HG02588 (cell line): ENCODE measurements around the gene CAMK2B.
"Not testable (repeated sequence)": the region's sequence is repeated elsewhere in the genome, so short reads cannot be mapped to it uniquely, and the experiment has no call there.

ENCODE experiments used
- ATAC-seq: cut with Tn5 transposase; IDR thresholded peaks from one replicate; pipeline ENCODE4 v1.9.1; 2021; ENCODE audit warnings: mild to moderate bottlenecking, moderate library complexity; ENCODE audit not compliant: unreplicated experiment

CAMK2B gene

DNA sequence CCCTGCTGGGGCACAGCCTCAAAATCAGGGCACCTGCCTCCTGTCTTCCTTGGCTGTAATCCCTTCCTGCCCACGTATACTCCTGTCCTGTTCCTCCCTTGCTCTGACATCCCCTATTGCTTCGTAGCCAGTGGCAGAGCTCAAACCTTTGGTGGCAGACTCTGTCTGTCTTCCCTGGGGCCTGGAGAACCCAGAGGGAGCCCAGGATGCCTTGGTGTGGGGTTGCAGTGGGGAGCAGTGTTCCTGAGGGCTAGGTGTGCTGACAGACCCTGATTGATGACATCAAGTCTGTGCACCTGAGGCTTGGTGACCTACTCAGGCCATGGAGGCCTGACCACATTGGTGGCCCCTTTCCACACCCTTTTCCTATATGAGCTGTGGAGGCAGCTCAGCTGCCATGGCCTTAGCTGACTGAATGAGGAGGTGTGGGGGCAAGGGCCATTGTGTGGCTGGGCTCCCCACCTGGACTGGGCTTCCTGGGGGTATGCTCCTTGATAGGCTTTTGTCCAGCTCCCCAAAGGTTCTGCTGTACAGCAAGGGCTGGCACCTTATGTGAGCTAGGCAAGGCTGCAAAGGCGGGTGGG lies 130.7 kb downstream of the CAMK2B start:
- ATAC-seq: no peak

DNA sequence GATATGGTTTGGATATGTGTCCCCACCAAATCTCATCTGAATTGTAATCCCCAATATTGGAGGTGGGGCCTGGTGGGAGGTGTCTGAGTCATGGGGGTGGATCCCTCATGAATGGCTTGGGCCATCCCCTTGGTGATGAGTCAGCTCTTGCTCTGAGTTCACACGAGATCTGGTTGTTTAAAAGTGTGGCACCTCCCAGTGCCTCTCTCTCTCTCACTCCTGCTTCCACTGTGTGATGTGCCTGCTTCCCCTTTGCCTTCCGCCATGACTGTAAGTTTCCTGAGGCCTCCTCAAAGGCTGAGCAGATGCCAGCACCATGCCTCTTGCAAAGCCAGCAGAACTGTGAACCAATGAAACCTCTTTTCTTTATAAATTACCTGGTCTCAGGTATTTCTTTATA lies 131.3 kb downstream of the CAMK2B start:
- no peak for ATAC-seq

DNA sequence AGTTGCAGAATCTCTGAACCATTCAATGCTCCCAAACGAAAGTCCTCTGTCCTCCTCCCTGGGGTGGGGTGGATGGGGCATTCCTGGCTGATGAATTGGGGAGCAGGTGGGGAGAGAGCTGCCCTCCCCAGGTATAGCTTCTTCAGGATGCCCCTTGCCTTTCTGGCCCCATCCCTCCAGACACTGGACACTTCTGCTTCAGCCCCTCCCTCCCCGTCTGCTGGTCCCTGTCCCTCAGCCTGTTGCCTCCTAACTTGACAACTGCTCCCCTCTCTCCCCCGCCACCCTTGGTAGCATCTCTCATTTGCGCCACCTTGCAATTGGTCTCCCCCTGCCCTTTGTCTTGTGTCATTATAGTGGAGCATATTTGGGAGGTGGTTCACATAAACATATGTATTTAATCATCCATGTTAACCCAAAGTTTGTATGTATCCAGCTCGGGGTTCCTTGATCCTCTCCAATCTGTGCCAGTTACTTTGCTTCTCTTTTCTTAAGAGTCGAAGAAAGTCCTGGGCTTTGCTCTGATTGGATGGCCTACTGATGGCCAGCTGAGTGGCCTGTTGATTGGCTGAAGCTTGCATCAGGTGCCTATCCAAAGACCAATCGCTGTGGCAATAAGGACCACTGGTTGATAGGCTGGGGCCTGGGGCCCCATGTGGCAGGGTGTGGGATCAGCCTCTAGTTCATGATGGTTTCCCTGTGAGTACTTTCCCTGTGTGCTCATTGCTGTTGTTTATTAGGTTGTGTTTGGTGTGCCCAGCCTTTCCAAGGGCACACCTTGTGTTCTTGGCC lies 132.2 kb downstream of the CAMK2B start:
- no peak for ATAC-seq

DNA sequence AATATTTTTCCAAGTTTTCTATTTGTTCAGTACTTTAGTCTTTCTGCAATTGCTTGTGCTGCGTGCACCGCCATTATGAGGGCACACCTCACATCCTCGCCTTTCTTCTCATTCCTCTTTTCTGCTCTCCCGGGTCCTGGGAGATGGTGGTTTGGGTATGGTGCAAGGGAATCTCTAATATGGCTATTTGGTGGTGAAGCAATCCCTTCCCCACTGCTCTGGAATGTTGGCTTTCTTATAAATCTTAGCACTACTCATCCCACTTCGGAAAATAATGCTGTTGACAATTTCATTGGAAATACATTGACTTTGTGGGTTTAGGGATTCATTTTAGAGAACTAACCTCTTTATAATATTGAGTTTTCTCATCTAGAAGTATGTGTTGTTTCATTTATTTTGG lies 134.2 kb downstream of the CAMK2B start:
- ATAC-seq: no peak

DNA sequence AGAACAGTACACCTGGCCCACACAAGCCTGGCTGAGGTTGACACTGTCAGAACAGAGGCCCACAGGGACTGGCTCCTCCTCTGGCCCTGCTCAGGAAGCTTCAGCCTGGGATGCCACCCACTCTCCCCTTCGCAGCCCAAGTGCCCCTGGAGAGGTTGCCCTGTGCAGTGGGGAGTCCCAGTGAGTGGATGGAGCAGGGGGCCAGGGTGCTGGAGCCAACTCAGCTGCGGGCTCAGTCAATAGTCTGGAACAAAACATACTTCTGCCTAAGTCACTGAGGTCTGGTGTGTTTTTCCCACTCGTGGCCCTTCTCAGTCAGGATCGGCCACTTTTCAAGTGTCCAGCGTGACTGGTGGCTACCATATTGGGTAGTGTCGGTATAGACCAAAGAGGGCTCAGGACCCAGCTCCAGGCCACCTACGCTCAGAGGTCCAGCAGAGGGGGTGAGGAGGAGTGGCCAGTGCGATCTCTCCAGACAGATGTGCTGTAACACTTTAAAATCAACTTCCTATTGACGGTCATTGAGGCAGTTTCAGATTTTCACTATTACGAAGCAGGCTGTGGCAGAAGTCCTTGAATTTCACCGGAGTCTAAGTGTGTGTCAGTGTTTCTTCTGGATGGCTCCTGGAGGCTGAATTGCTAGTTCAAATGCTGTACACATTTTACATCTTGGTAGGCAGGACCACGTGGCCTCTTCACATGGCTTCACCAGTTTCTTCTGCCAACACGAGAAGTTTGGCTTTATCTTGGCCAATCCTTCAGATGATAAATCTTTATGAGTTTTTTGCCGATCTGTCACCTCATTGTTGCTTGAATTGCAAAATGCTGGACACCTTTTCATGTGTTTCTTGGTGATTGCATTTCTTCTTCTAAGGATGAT lies 135.2 kb downstream of the CAMK2B start:
- no peak for ATAC-seq

DNA sequence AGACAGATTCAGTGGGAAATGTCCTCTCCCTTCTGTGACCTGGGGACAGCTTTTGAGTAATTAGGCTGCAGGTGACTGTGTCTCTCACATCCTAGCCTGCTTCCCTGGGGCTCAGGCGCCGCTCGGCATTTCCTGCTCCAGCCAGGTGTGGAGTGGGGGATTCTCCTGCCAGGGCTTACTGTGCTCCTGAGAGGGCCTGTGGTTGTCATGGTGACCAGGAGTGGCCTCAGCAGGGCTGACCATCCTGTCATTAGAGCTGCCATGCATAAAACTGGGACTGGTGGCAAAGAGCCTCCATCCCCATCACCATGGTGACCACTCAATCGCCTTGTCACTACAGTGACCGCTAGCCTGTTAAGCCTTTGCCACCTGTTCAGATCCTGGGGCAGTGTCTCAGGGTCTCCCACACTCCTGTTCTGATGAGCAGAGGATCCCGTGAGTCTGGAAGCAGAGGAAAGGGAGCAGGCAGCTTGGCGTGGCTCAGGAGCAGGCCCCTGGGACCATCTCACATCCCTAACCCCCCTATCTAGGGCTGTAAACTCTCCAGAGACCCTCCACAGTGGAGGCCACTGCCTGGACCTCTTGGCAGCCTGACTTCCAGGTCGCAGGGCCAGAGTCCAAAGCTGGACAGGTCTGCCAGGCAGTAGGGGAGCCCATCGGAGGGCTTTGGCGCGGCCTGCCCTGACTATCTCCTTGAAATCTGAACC lies 136.0 kb downstream of the CAMK2B start, which contains the start of gene GCK:
Gene GCK (minus strand): TSS at position 154 of the 707 bp plus-strand sequence. CDS start 486 bp downstream, outside the sequence.
- no peak for ATAC-seq

DNA sequence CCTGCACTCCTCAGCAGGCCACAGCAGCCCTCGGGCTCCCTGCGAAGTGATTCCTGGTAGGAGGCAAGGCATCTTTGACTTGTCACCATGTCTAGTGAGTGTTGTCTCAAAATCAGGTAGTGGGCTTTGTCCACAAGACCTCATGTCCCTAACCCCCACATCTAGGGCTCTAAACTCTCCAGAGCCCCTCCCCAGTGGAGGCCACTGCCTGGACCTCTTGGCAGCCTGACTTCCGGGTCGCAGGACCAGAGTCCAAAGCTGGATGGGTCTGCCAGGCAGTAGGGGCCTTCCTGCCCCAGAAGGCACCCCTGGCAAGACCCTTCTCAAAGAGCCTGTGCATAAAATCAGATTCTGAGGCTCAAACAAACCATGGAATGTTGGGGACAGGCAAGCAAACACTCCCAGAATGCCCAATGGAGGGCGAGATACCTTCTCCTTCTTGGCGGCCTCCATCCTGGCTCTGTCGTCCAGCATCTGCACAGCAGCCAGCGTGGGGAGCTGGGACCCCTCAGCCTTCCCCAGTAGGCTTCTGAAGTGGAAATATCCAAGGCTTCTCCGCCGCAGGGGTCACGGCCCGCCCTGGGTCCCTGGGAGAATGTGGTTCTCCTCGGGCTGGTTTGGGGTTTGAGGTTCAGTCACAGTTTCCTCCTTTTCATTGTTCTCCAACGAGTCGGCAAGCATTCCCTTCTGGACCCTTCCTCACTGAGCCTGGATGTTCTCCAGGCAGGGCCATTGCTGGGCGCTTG lies 136.7 kb downstream of the CAMK2B start:
- no peak for ATAC-seq

DNA sequence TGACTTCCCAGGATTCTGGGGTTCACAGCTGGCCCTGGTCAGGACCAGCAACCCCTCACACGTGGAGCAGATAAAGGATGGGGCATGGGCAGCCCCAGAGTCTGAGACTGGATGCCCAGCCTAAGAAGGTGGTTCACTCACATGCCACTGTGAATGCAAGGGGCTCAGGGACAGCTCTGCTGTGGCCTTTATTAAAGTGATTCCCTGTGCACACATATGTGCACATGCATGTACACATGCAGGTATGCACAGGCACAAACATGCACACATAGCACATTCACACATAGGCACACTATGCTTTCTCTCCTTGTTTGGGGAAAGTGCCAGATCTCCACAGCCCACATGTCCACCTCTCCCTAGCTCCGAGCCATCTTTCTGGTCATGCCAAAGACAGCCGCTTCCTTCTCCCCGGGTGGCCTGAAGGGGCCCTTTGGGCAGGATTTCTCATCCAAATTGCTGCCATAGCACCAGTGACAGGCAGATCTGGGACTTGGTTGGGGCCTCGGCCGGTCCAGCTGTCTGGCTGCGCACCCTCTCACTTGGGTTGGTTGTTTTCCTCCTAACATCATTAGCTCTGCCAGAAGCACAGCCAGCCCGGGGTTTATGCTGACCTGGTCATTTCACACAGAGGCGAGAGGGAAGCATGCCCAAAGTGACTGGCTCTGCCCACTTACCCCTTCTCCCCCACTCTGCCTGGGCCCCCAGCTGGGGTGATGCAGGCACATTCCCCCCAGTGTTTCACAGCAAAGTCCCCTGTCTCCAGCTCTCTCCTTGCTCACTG lies 137.6 kb downstream of the CAMK2B start:
- no peak for ATAC-seq

DNA sequence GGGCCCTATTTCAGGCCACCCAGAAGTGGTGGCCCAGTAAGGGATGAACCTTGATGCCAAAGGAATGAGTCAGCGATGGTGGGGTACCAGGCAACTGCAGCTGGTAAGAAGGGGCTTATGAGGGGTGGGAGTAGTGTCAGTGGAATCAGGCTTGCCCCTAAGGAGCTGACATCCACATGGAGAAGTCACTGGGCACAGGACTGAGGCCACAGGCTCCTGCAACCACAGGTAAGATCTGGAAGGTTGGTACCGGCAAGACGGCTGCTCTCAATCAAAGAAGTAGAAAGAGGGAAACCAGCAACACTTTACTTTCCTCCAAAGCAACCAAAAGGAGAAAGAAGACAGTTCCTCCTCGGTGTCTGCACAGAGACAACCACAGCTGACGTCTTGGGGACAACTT lies 138.7 kb downstream of the CAMK2B start:
- ATAC-seq: no peak

DNA sequence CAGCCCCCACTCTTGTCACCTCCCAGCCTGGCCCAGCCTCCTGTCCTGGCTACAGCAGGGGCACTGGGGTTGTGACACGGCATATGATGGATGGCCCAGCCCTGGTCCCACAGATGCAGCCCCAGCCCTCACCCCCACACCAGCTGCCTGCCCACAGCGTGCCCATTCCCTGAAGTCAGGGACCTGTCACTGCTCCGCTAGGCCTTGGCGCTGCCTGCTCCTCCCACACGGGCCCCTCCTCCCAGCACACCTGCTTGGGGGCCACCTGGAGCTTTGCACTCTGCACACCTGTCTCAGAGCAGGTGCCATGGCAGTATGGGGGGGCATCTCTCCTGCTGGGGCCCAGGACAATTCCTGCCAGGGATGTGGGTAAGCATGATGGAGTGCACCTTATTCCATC lies 139.7 kb downstream of the CAMK2B start:
- ATAC-seq: no peak

DNA sequence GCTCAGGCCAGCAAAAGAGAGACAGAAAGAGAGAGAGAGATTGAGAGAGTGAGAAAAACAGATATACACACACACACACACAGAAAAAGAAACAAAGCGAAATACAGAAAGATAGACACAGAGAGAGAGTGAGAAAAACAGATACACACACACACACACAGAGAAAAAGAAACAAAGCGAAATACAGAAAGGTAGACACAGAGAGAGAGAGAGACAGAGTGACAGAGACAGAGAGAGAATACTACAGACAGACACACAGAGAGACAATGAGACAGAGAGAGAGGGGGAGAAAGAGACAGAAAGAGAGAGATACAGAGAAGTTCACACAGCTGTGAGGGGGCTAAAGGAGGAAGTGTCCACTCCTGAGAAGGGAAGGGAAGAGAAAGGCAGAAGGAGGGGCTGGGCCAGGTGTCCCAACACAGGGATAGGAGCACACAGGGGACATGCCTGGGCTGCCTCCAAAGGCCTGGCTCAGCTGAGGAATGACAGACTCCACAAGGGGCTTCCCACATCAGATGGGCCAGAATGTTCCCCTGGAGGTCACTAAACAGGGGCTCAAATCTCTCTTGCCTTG lies 140.4 kb downstream of the CAMK2B start:
- ATAC-seq: no peak

DNA sequence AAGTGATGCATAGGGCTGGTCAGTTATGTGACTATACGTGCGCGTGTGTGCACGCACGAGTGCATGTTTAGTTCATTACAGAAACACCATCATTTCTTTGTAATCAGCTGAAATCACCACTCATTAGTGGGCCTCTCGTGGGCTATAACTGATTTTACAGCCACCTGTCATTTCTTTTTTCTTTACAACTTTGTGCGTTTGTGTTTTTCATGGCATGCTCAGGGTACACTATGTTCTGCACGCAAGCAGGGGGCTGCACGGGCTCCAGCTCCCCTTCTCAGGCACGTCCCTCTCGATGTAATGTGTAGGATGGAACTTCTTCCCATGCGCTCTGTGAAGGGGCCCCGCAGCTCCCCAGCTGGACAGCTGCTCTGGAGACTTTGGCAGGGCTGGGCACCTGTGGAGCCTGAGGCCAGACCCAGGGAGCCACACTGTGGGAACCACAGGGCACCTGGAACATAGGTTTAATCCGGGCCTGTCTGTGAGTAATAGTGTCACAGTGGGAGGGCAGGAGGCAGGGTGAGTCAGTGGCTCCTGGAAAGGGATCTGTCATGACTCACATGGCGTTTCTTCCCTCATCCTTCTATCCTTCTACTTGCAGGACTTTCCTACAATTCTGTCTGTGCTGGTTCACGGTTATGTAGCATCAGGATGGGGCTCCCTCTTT lies 141.1 kb downstream of the CAMK2B start:
- ATAC-seq: no peak

DNA sequence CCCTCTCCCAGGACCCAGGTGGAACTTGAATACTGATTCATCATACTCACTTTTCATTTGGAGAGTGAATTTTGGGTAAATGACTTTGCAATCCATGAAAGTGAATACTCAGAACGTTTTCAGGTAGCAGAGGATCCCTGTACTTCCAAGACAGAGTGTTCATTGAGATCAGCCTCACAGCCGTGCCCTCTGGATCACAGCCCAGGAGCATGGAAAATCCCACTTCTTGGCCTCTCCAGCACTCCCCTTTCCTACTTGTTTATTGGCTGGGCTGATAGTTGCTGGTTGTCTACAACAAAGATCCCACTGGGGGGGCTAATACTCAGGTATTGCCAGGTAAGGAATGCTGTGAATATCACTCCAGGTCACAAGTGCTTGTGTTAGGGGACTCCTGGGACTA lies 142.0 kb downstream of the CAMK2B start:
- ATAC-seq: no peak

DNA sequence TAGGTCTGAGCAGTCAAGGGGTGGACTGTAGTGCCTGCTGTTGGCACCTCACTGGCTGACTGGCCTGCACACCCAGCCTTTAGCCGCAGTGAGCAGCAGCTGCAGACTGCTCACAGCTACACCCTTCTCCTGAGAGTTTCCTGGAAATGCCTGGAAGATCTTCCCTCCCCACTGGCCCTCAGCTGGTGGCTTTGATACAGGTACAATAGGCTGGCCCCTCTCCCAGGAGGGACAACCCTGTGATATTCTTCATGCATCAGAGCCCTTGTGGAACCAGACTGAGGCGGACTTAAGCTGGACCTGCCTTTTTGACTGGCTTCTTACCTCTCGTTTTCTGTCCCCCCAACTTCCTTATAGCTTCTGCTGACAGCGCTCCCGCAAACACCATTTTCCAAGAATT lies 142.6 kb downstream of the CAMK2B start:
- ATAC-seq: no peak

DNA sequence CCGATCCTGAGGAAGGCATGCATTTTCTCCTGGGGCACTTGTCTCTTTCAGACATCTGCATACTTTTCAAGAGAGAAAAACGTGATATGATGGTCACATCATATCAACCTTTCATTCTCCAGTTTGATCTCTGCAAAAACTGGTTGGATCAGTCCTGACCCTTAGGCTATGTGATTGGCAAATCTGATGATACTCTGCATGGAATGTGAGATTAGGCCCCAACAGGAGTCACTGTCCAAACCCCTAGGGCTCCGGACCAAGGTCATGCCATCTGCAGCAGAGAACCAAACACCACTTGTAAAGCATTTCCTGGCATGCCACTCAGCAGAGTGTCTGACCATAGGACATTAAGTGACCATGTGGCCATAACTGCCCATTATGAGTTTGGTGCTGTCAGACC lies 144.8 kb downstream of the CAMK2B start:
- no peak for ATAC-seq

DNA sequence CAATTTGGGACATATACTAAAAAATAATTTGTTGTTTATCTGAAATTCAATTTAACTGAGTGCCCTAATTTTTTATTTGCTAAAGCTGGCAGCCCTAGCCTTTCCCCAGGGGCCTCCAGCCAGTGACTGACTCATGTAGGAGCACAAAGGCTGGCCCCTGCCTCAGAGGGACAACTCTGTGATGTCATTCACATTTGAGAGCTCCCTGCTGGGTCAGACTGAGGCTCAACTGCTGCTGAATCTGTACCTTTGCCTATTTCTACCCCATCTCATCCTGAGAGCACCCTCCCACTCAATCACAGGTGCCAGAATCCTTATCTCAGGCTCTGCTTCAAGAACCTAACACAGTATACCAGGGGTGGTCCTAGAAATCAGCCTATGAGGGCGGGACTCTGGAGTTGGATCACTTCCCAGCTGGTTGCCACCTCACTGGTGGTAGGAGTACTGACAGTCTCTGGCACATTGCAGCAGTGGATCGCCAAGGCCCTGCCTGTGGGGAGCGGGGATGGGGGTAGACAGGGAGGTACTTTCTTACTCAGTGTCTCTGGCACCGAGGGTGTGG lies 147.7 kb downstream of the CAMK2B start:
- no peak for ATAC-seq

DNA sequence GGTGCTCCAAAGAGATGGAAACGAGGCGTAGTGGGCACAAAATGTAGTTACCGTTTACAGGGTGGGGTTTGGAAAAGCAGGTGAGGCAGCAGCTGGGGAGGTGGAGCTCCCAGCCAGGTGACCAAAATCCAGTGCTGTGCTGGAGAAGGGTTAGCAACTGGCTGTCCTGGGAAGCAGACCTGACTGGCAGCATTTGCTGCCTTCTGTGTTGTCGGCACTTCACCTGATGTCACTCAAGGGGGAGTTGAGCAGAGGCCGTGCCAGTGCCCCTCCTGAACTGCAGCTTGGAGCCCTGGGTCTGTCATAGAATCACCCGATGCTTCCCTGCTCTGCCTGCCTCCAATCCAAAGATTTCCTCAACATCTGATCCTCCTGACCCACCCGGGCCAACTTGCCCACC lies 148.9 kb downstream of the CAMK2B start:
- ATAC-seq: no peak

DNA sequence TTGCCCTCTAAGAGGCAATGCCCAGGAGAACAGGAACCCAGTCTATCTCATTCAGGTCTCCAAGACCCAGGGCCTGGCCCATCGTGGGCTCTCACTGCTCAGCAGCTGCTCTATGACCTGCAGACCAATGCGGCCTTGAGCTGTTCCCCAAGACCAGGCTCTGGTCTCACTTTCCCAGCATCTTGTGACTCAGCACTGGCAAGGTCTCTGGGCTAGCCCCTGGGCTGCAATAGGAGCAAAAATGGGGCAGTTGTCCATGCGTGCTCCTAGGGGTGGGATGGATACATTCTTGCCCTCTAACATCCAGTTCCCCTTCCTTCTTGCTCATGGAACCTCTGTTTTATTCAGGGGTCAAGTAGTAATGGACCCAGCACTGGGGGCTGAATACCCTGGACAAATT lies 149.7 kb downstream of the CAMK2B start:
- ATAC-seq: no peak

DNA sequence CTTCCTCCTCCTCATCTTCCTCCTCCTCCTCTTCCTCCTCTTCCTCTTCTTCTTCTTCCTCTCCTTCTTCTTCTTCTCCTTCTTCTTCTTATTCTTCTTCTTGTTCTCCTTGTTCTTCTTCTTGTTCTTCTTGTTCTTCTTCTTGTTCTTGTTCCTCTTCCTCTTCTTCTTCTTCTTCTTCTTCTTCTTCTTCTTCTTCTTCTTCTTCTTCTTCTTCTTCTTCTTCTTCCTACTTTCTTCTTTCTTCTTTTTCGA lies 150.8 kb downstream of the CAMK2B start:
- ATAC-seq: not testable (repeated sequence)
